H1 (cell line): ENCODE data around the gene EZH1.

Experiments
- CREB1 ChIP-seq: IDR thresholded peaks from 2 replicates; pipeline ENCODE4 v1.6.1; 2012; ENCODE audit warnings: inconsistent platforms
- CTCF ChIP-seq, 3 experiments: IDR thresholded peaks; 1 replicate in 2 of 3; 2 replicates in 1 of 3; pipeline versions ENCODE4 v1.5.1 to v1.6.1; 2011; ENCODE audit warnings: low read length in 3 of 3, mild to moderate bottlenecking in 3 of 3, inconsistent platforms in 2 of 3, low read depth in 1 of 3, moderate library complexity in 1 of 3; ENCODE audit not compliant: insufficient read depth in 1 of 3; ENCODE audit errors: control extremely low read depth in 1 of 3
- EGR1 ChIP-seq: IDR thresholded peaks from 2 replicates; pipeline ENCODE4 v1.6.1; 2011; ENCODE audit warnings: low read depth, low read length, borderline replicate concordance
- EZH2 ChIP-seq: fragments of 200-600 bp; sonication (generic); IDR thresholded peaks from 2 replicates; pipeline ENCODE4 v1.7.1; 2012; ENCODE audit warnings: low read depth, mild to moderate bottlenecking, moderate library complexity, low read length, inconsistent platforms; ENCODE audit not compliant: severe bottlenecking
- POLR2A ChIP-seq, 2 experiments: IDR thresholded peaks; 1 replicate in 1 of 2; 2 replicates in 1 of 2; pipeline ENCODE4 v1.6.1; 2011; ENCODE audit warnings: low read depth in 2 of 2, low read length in 2 of 2, mild to moderate bottlenecking in 2 of 2; ENCODE audit errors: control extremely low read depth in 1 of 2
- RNF2 ChIP-seq: fragments of 200-900, 300-1000 bp; sonication (generic); IDR thresholded peaks from 2 replicates; pipeline ENCODE4 v1.7.1; 2016; ENCODE audit warnings: borderline replicate concordance, low read depth, mild to moderate bottlenecking, antibody characterized with exemption, low read length; ENCODE audit not compliant: poor library complexity, severe bottlenecking; ENCODE audit errors: missing control alignments
- SIX5 ChIP-seq: IDR thresholded peaks from 2 replicates; pipeline ENCODE4 v1.6.1; 2011; ENCODE audit warnings: mild to moderate bottlenecking, low read depth, low read length
- TAF1 ChIP-seq: IDR thresholded peaks from 2 replicates; pipeline ENCODE4 v1.6.1; 2011; ENCODE audit warnings: mild to moderate bottlenecking, low read depth, low read length
- TEAD4 ChIP-seq: IDR thresholded peaks from 2 replicates; pipeline ENCODE4 v1.6.1; 2012; ENCODE audit warnings: low read depth, low read length, inconsistent platforms, mixed read lengths
- TF ChIP-seq, protein P1 (sequence below): IDR thresholded peaks from 2 replicates; pipeline ENCODE4 v1.6.1; 2012; ENCODE audit warnings: inconsistent platforms

DNA sequence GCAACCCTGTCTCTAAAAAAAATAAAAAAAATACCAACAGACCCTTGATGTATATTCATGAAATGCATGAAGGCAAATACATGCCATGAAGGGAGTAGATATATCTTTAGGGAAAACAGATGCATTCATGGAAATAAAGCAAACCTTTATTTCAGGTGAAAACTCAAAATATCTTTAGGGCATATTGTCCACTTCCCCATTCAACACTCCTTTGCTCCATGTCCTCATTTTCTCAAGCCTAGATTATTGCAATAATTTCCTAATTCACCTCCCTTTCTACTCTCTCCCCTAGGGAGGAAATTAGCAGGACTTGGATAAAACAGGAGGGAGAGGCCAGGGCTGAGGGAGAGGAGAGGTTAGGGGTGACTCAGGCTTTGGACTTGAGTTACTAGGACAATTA lies 22.7 kb upstream of the EZH1 start:
- TF ChIP-seq SIX5 (no peak), TAF1 (no peak), CREB1 (no peak), RNF2 (no peak), EZH2 (no peak), POLR2A (IDR thresholded peaks at IDR 0.05; ENCODE audit: control extremely low read depth in 1 of 2, low read depth in 2 of 2, low read length in 2 of 2) (no peak), EGR1 (no peak), TEAD4 (no peak), CTCF (IDR thresholded peaks at IDR 0.05; ENCODE audit: control extremely low read depth in 1 of 3, insufficient read depth in 1 of 3, low read depth in 1 of 3, low read length in 3 of 3) (no peak)
- TF ChIP-seq, protein P1, sequence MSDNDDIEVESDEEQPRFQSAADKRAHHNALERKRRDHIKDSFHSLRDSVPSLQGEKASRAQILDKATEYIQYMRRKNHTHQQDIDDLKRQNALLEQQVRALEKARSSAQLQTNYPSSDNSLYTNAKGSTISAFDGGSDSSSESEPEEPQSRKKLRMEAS = no peak
